GM21619 (cell line): ENCODE data around the gene NLN.
"Not testable (repeated sequence)": the region's sequence is repeated elsewhere in the genome, so short reads cannot be mapped to it uniquely, and the experiment has no call there.

ENCODE experiments used
- ATAC-seq: cut with Tn5 transposase; IDR thresholded peaks from one replicate; pipeline ENCODE4 v1.9.1; 2021; ENCODE audit not compliant: unreplicated experiment

NLN gene

DNA sequence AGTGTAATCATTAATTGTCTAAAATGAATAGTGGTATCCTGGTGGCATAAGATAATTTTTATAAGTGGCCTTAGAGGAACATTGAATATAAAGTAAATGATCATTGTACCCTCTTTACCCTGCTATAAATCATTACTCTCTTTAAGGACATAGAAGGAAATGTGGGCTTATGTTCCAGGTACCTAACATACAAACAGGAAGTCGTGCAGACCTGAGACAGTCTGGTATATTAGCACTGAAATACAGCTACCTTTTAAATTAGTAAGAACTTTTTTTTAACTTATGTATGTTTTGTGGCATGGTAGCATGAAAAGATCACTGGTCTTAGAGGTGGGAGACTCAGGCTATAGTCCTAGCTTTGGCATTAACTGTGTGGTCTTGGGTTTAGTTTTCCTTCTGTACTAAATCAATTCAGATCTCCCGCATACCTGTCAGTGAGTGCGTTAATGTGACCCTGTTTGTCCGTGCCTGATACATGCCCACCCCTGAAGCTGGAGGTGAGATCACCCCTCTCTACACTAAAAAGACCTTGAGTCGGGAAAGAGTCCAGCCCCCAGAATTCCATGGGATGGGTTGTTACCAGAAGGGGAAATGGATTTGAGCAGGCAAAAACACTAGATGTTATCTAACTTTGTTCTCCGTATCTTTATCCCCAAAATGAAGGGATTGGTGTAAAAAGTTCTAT, 145.0 kb downstream of the NLN start:
- ATAC-seq, result no peak

GRCh38 chr5:65867542-65868195, 145.7 kb downstream of the NLN start:
- no peak for ATAC-seq

DNA sequence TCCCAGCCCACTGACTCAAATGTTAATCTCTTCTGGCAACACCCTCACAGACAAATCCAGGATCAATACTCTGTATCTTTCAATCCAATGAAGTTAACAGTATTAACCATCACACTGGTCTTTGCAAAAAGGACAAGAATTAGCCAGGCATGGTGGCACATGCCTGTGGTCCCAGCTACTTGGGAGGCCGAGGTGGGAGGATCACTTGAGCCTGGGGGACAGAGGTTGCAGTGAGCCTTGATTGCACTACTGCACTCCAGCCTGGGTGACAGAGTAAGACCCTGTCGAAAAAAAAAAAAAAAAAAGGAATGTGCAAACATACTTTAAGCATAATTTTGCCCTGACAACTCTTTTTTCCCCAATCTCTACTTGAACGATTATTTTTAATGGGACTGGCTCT, 146.5 kb downstream of the NLN start:
- no peak for ATAC-seq

DNA sequence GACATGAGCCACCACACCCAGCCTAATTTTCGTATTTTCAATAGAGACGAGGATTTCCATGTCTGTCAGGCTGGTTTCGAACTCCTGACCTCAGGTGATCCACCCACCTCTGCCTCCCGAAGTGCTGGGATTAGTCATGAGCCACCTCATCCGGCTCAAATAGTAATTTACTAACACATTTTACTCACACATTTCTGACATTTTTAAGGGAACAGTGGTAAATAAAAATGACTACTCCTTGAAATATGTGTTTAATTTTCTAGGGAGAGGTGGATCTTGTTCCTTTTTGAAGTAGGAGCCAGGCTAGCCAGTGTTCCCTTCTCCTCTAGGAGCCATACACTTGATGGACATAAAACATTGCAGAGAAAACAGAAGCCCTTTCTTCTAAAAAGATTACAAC, 149.2 kb downstream of the NLN start:
- no peak for ATAC-seq

DNA sequence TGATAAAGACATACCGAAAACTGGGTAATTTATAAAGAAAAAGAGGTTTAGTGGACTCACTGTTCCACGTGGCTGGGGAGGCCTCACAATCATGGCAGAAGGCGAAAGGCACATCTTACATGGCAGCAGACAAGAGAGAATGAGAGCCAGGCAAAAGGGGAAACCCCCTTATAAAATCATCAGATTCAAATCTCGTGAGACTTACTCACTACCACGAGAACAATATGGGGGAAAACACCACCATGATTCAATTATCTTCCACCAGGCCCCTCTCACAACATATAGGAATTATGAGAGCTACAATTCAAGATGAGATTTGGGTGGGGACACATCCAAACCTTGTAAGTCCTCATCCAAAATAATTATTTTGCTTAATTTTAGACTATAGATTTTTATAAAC, 149.8 kb downstream of the NLN start:
- not testable (repeated sequence) for ATAC-seq

DNA sequence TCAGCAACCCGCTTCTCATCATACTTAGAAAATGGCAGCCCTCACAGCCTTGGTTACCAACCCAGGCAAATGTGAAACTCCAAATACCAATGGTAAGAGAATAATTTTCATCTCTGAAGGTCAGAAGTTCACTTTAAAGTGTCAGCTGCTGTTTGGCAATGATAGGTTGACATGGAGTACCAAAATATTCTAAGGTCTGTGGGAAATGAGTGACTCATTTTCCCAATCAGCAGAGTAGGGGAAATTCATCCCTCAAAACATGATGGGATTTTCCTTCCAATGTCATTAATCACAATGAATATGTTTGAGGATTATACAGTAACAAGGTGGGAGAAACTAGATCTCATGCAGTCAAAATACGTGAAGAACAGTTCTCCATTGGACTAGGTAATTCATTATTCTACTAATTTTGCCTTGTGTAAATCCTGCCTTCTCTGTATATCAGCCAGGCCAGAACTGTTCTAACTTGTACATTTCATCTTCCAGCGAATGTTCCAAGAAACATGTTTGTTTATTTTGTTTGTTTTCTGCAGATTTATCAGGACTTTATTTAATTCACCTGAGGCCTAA, 151.3 kb downstream of the NLN start:
- ATAC-seq, result no peak

DNA sequence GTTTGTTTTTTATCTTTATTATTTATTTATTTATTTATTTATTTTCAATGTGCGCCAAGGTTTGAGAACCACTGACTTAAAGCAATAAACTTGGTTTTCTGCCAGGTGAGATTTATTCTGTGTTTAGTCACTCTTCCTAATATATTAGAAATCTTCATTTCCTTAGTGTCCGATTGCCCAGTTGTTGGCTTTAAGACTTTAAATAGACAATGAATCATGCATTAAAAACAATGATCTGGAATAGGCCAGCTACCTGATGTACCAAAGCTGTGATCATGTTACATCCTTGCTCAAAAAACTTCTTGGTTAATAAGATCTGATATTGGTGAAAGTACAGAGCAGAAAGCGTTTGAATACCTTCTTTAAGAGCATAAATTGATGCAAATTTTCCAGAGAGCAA, 152.2 kb downstream of the NLN start:
- ATAC-seq, result no peak

DNA sequence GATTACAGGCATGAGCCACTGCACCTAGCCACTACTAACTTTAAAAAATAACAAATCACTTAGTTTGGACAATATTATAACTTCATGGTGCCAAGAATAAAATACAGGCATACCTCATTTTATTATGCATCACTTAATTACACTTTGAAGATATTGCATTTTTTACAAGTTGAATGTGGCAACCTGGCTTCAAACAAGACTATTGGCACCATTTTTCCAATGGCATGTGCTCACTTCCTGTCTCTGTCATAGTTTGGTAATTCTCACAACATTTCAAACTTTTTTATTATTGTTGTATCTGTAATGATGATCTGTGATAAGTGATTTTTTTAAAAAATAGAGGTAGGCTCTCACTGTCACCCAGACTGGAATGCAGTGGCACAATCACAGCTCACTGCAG, 154.5 kb downstream of the NLN start:
- no peak for ATAC-seq

DNA sequence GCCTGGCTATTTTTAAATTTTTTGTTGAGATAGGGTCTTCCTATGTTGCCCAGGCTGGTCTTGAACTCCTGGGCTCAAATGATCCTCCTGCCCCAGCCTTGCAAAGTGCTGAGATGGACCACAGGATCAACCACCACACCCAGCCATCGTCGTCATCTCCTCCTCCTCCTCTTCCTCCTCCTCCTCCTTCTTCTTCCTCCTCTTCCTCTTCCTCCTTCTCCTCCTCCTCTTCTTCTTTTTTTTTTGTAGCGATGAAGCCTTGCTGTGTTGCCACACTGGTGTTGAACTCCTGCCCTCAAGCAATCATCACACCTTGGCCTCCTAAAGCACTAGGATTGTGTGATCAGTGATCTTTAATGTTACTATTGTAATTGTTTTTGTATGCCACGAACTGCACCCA, 155.0 kb downstream of the NLN start:
- ATAC-seq, result no peak
